RWPE1 (cell line): ENCODE results near the gene TGM6.

Source experiments
- CTCF ChIA-PET: fragments of 350-600 bp; sonication (Branson Sonifier 250); formaldehyde crosslinking; extraction: SDS; loops from one replicate; lab custom pipeline; 2021; lab: Yijun Ruan, JAX
- POLR2A ChIA-PET: fragments of 400-600 bp; formaldehyde crosslinking; extraction: SDS; loops from one replicate; lab custom pipeline; 2020; ENCODE audit warnings: antibody characterized with exemption; ENCODE audit not compliant: low non-redundant PET; lab: Yijun Ruan, JAX
- DNase-seq: peaks from one replicate; pipeline ENCODE4 v3.0.0; 2012; ENCODE audit warnings: low spot score
- H3K27ac ChIP-seq: fragments of 450-650 bp; 2 replicates; pipeline ENCODE4 v1.5.1; 2017
- TF ChIP-seq, protein P1 (sequence below): fragments of 450-650 bp; conservative IDR thresholded peaks from 2 replicates; pipeline ENCODE4 v1.5.1; 2017; ENCODE audit warnings: low read depth, mild to moderate bottlenecking

Gene TGM6

DNA sequence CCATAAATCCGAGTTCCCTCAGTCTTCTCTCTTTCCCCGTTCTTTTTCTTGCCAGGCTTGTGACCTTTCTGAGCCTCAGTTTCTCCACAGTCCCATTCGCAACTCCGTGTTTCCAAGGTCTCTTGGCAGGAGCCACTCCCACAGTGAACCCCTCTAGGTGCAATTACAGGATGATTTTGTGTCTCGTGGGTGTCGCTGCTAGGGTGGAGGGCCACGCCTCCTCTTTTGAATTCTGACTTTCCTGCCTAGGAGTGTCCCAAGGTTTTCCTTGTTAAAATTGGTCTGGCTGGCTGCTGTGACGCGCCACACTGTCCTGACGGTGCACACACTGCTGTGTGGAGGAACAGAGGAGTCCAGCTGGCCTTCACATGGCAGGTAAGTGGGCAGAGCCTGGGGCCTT lies at the start of gene TGM6:
TSS of gene TGM6 (plus strand) at position 301 of the 400 bp plus-strand sequence. CDS start at position 369, 68 bp downstream.
- TF ChIP-seq, protein P1, sequence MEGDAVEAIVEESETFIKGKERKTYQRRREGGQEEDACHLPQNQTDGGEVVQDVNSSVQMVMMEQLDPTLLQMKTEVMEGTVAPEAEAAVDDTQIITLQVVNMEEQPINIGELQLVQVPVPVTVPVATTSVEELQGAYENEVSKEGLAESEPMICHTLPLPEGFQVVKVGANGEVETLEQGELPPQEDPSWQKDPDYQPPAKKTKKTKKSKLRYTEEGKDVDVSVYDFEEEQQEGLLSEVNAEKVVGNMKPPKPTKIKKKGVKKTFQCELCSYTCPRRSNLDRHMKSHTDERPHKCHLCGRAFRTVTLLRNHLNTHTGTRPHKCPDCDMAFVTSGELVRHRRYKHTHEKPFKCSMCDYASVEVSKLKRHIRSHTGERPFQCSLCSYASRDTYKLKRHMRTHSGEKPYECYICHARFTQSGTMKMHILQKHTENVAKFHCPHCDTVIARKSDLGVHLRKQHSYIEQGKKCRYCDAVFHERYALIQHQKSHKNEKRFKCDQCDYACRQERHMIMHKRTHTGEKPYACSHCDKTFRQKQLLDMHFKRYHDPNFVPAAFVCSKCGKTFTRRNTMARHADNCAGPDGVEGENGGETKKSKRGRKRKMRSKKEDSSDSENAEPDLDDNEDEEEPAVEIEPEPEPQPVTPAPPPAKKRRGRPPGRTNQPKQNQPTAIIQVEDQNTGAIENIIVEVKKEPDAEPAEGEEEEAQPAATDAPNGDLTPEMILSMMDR = no peak
- POLR2A ChIA-PET = no interaction called here
- CTCF ChIA-PET = interaction anchor here (0.9 kb wide), 1 partner anchor 12 kb away, joined by 4 read pairs; no protein-coding TSS in a partner anchor
- DNase-seq = no peak
- H3K27ac ChIP-seq = no peak within 1 kb of the TSS

DNA sequence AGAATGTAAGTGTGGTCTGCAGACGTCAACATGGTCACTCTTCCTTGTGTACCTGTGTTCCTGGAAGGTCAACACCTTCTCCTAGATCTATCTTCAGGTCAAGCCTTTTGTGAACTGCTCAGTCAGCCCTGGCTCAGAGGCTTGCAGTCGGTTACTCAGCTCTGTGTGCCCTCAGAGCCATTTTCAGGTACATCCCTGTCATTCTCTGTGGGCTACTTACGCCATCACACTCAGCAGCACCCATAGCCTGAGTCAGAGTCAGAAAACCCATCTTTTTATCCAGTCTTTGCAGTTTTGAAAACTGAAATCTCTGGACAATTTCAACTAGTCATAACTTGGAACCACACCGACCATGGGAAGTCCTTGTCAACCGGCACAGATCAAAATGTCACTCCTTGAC lies 49.6 kb upstream of the TGM6 start:
- ChIA-PET CTCF (no interaction called here), POLR2A (no interaction called here)
- no peak for DNase-seq
- TF ChIP-seq, protein P1 = no peak
- H3K27ac ChIP-seq = no peak overlapping the region

DNA sequence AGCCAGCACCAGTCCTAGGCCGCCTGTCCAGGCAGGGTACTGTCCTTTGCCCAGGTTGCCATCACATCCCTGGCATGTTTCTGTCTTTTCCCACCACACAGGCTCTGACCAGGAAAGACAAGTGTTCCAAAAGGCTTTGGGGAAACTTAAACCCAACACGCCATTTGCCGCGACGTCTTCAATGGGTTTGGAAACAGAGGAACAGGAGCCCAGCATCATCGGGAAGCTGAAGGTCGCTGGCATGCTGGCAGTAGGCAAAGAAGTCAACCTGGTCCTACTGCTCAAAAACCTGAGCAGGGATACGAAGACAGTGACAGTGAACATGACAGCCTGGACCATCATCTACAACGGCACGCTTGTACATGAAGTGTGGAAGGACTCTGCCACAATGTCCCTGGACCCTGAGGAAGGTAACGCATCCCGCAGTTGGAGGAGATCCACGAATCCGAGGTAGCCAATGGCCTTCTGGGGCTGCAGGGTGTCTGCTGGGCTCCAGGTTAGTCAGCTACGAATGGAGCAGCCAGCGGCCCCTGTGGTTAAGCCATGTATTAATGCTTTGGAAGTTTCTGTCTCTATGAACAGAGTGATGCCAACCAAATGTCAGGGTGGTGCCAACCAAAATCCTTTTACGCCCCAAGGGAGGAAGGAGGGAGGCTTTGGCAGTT lies 48.7 kb upstream of the TGM6 start:
- DNase-seq = no peak
- ChIA-PET CTCF (interaction anchor here (0.5 to 1.2 kb wide), 3 partner anchors 18 to 1147 kb away, joined by 3 to 4 read pairs (median 4); no protein-coding TSS in a partner anchor), POLR2A (no interaction called here)
- TF ChIP-seq, protein P1 = no peak
- H3K27ac ChIP-seq = no peak overlapping the region

DNA sequence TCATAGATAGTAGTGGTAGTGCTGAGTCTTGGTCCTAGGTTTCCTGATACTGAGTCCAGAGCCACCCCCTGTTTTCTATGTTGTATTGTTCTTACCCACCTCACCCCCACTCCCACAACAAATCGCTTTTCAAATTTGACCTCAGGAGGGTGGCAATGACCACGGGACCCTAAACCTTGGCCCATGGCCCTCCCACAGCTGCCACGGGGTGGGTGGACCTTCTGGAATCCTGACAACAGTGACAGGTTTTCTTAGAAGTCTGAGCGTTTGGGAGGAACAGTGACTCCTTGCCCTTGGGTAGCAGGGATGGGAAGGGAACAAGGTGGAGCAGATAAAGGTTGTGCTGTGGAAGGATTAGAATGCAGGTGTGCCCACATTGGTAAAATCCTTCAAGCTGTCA lies 48.0 kb upstream of the TGM6 start:
- no peak overlapping the region for H3K27ac ChIP-seq
- ChIA-PET POLR2A (no interaction called here), CTCF (interaction anchor here (1.2 kb wide), 1 partner anchor 17 kb away, joined by 3 read pairs; no protein-coding TSS in a partner anchor)
- TF ChIP-seq, protein P1 = no peak
- no peak for DNase-seq

DNA sequence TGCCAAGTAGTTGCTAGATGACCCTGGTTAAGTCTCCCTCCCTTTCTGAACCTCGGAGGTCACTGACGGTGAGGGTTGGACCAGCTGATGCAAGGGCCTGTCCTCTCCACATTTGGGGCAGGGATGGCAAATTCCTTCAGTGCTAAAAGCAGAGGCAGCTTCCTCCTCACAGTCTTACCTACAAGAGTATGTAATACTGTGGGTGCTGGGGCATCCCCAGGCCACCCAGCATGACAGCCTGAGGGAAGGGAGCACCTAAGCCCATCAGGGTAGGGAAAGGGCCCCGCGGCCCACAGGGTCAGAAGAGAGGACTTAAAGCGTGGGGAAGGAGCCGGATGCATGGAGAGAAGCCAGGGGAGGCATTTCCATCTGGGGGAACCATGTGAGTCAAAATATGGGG lies 46.9 kb upstream of the TGM6 start:
- POLR2A ChIA-PET = no interaction called here
- TF ChIP-seq, protein P1 = no peak
- CTCF ChIA-PET = interaction anchor here (0.6 kb wide), 1 partner anchor 312 kb away, joined by 3 read pairs; no protein-coding TSS in a partner anchor
- DNase-seq = no peak
- no peak overlapping the region for H3K27ac ChIP-seq

DNA sequence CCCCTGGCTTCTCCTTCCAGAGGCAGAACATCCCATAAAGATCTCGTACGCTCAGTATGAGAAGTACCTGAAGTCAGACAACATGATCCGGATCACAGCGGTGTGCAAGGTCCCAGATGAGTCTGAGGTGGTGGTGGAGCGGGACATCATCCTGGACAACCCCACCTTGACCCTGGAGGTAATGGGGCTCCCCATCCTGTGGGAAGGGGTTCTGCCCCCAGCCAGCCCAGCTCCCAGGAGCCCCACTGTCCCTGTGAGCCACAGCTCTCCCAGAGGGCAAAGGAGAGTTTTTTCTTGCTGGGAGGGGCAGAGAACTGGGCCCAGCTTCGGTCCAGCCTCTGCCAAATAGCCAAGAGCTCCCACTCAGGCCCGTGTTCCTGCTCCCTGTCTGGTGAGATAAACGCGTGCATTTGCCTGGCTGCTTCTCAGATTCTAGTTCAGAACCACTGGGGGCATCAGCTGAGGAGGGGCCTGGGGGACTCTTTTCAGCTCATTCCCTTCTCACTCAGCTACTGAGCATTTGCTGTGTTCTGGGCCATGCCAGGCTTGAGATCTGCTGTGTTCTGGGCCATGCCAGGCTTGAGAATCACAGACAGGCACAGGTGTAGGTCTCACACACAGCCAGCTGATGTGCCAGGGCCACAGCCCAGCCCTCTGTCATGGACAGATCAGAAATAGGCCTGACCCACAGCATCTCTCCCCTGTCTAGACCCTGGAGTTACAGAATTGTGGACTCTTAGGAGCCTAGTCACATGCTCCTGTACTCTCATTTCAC lies 45.4 kb upstream of the TGM6 start:
- TF ChIP-seq, protein P1 = no peak
- no peak overlapping the region for H3K27ac ChIP-seq
- DNase-seq = no peak
- ChIA-PET POLR2A (no interaction called here), CTCF (interaction anchor here (0.5 kb wide), 1 partner anchor 307 kb away, joined by 3 read pairs; no protein-coding TSS in a partner anchor)
